Natural killer cell (primary cell): ENCODE results near the gene NDUFA7. TPM values are rescaled to one million over a fixed set of nuclear protein-coding genes. Genes with fewer than 3 reads are reported as not detected.
"Not testable (repeated sequence)": the region's sequence is repeated elsewhere in the genome, so short reads cannot be mapped to it uniquely, and the experiment has no call there.

Source experiments
- ATAC-seq, 3 donors: fragments of 150-1000 bp in 2 of 3; fragments of 200-7000 bp in 1 of 3; cut with Tn5 transposase; 1 replicate in 1 of 3; 2 replicates in 2 of 3; pipeline ENCODE4 v1.10.0; 2021; ENCODE audit warnings: mild to moderate bottlenecking in 2 of 3, moderate library complexity in 2 of 3
- DNase-seq, 2 donors: peaks; one replicate each; pipeline versions ENCODE4 v3.0.0 to v3.0.0-alpha.2; 2013 to 2021; ENCODE audit warnings: mixed read lengths in 1 of 2
- H3K27ac ChIP-seq: one replicate; pipeline ENCODE4 v1.5.1; 2013; ENCODE audit warnings: mild to moderate bottlenecking, low read length
- H3K27me3 ChIP-seq: one replicate; pipeline ENCODE4 v1.6.1; 2013; ENCODE audit warnings: low read length; ENCODE audit not compliant: control insufficient read depth, insufficient read depth
- H3K36me3 ChIP-seq: one replicate; pipeline ENCODE4 v1.6.1; 2013; ENCODE audit warnings: low read length; ENCODE audit not compliant: control insufficient read depth, insufficient read depth
- H3K4me1 ChIP-seq: one replicate; pipeline ENCODE4 v1.6.1; 2013; ENCODE audit warnings: low read length; ENCODE audit not compliant: control insufficient read depth, insufficient read depth
- H3K4me3 ChIP-seq: one replicate; pipeline ENCODE4 v1.5.1; 2013; ENCODE audit warnings: low read length
- H3K9me3 ChIP-seq: one replicate; pipeline ENCODE4 v1.6.1; 2013; ENCODE audit warnings: low read length; ENCODE audit not compliant: control insufficient read depth, insufficient read depth
- H3K27ac Mint-ChIP-seq, 2 donors: one replicate each; pipeline ENCODE4 v1.8.0; 2022; ENCODE audit warnings: mild to moderate bottlenecking in 2 of 2, mixed read lengths in 2 of 2, moderate library complexity in 1 of 2
- H3K27me3 Mint-ChIP-seq, 2 donors: one replicate each; pipeline ENCODE4 v1.8.0; 2022; ENCODE audit warnings: low read depth in 2 of 2, mixed read lengths in 2 of 2
- H3K36me3 Mint-ChIP-seq: one replicate; pipeline ENCODE4 v1.8.0; 2022; ENCODE audit warnings: mixed read lengths
- H3K4me1 Mint-ChIP-seq, 2 donors: one replicate each; pipeline ENCODE4 v1.8.0; 2022; ENCODE audit warnings: mixed read lengths in 2 of 2
- H3K4me3 Mint-ChIP-seq: one replicate; pipeline ENCODE4 v1.8.0; 2022; ENCODE audit warnings: mild to moderate bottlenecking, moderate library complexity, mixed read lengths
- H3K9me3 Mint-ChIP-seq, 2 donors: one replicate each; pipeline ENCODE4 v1.8.0; 2022; ENCODE audit warnings: mixed read lengths in 2 of 2
- CTCF ChIP-seq: fragments of 200-600 bp; IDR thresholded peaks from one replicate; pipeline ENCODE4 v1.8.0; 2022; ENCODE audit warnings: antibody characterized with exemption
- WGBS: methylation state at CpG from one replicate; pipeline ENCODE4 v1.1.7; 2013; ENCODE audit warnings: missing lambda C conversion rate; ENCODE audit not compliant: insufficient coverage; 5-methylcytosine and 5-hydroxymethylcytosine counted together
- intact Hi-C: fragments of 100-400 bp; cut with micrococcal nuclease; formaldehyde crosslinking; loops from one replicate; pipeline ENCODE4 v1.14.2; 2022
- total RNA-seq, 4 donors: library from RNA; stranded (reverse); fragments of 120-200 nt in 1 of 4; gene quantifications; one replicate each; pipeline versions ENCODE4 v1.2.3 to v1.2.4, GENCODE V29; 2013 to 2022

The NDUFA7 gene
- total RNA-seq, 3 donors from 2014 or later (not counting 1 experiment from before 2014, with no cell fraction given) = 19.3 to 28.5 (median 28.4) TPM

- peaks cover 5% of the 10 kb centered on the region for H3K27me3 ChIP-seq
- WGBS = 77% methylated on average over 4 of the region's 4 CpGs
- intact Hi-C loops = no loop called here
Observed at GRCh38 chr19:8357007-8357521, 35.9 kb upstream of the NDUFA7 start.

GRCh38 chr19:8355631-8356402 lies 34.6 kb upstream of the NDUFA7 start:
- WGBS = 62% methylated on average over 6 of the region's 6 CpGs
- Histone ChIP-seq H3K27me3 (peaks cover 6% of the 10 kb centered on the region), H3K36me3 (no peaks in the 10 kb centered on the region), H3K9me3 (no peaks in the 10 kb centered on the region), H3K27ac (no peak overlapping the region), H3K4me1 (peaks cover 9% of the 10 kb centered on the region), H3K4me3 (no peak overlapping the region)
- H3K9me3 Mint-ChIP-seq = no peaks in the 10 kb centered on the region
- H3K36me3 Mint-ChIP-seq = no peaks in the 10 kb centered on the region
- no peak for TF ChIP-seq CTCF
- no peak overlapping the region for H3K4me3 Mint-ChIP-seq
- DNase-seq (no peak), ATAC-seq (peak; percentile 33 to 50 (median 38))
- peaks cover 4 to 5% of the 10 kb centered on the region in 2 donors for H3K4me1 Mint-ChIP-seq
- H3K27ac Mint-ChIP-seq = no peak overlapping the region
- intact Hi-C loops = no loop called here
- peaks cover 10 to 16% of the 10 kb centered on the region in 2 donors for H3K27me3 Mint-ChIP-seq

More at GRCh38 chr19:8357007-8357521, 35.9 kb upstream of the NDUFA7 start:
- H3K4me1 ChIP-seq = peaks cover 9% of the 10 kb centered on the region
- H3K4me3 ChIP-seq = no peak overlapping the region
- no peak for TF ChIP-seq CTCF
- no peak overlapping the region for H3K27ac Mint-ChIP-seq
- H3K36me3 ChIP-seq = no peaks in the 10 kb centered on the region
- no peak overlapping the region for H3K27ac ChIP-seq
- H3K4me1 Mint-ChIP-seq = peaks cover 4 to 5% of the 10 kb centered on the region in 2 donors
- no peak overlapping the region for H3K4me3 Mint-ChIP-seq
- H3K36me3 Mint-ChIP-seq = no peaks in the 10 kb centered on the region
- no peak for ATAC-seq
- DNase-seq = no peak
- no peaks in the 10 kb centered on the region for H3K9me3 ChIP-seq
- peaks cover 0 to 10% of the 10 kb centered on the region in 2 donors for H3K27me3 Mint-ChIP-seq
- no peaks in the 10 kb centered on the region for H3K9me3 Mint-ChIP-seq

GRCh38 chr19:8352845-8353244 lies 31.7 kb upstream of the NDUFA7 start:
- not testable (repeated sequence) for H3K27me3 ChIP-seq, H3K4me1 ChIP-seq, H3K9me3 Mint-ChIP-seq, H3K4me1 Mint-ChIP-seq, H3K36me3 Mint-ChIP-seq, H3K27ac ChIP-seq, H3K36me3 ChIP-seq, H3K9me3 ChIP-seq, H3K4me3 Mint-ChIP-seq, H3K4me3 ChIP-seq, H3K27ac Mint-ChIP-seq, DNase-seq, ATAC-seq
- intact Hi-C loops = loop anchor here (2.0 to 5.0 kb wide), 2 partner anchors 229 to 290 kb away; no protein-coding TSS in a partner anchor
- WGBS = 76% methylated on average over 5 of the region's 5 CpGs
- H3K27me3 Mint-ChIP-seq = peaks cover 15 to 18% of the 10 kb centered on the region in 2 donors

- Mint-ChIP-seq H3K27me3 (peaks cover 15 to 18% of the 10 kb centered on the region in 2 donors), H3K4me1 (peaks cover 4 to 5% of the 10 kb centered on the region in 2 donors), H3K36me3 (no peaks in the 10 kb centered on the region), H3K4me3 (no peak overlapping the region), H3K9me3 (no peaks in the 10 kb centered on the region), H3K27ac (no peak overlapping the region)
- no peak overlapping the region for H3K27ac ChIP-seq
- H3K9me3 ChIP-seq = no peaks in the 10 kb centered on the region
- H3K4me3 ChIP-seq = no peak overlapping the region
- TF ChIP-seq CTCF = no peak
- no peak for DNase-seq
- no peak for ATAC-seq
- no peaks in the 10 kb centered on the region for H3K36me3 ChIP-seq
- H3K4me1 ChIP-seq = peaks cover 9% of the 10 kb centered on the region
- 46% methylated on average over 9 of the region's 10 CpGs for WGBS
- intact Hi-C loops = loop anchor here (2.0 to 5.0 kb wide), 2 partner anchors 230 to 291 kb away; no protein-coding TSS in a partner anchor
- H3K27me3 ChIP-seq = peaks cover 6% of the 10 kb centered on the region
Observed at GRCh38 chr19:8352134-8352827, 31.1 kb upstream of the NDUFA7 start.

GRCh38 chr19:8349629-8350372 lies 28.6 kb upstream of the NDUFA7 start:
- not testable (repeated sequence) for H3K36me3 ChIP-seq, H3K4me3 ChIP-seq, DNase-seq, H3K27me3 ChIP-seq, H3K27ac ChIP-seq, H3K9me3 ChIP-seq, H3K36me3 Mint-ChIP-seq, ATAC-seq, H3K27ac Mint-ChIP-seq, H3K4me1 ChIP-seq, H3K9me3 Mint-ChIP-seq, H3K4me1 Mint-ChIP-seq, H3K4me3 Mint-ChIP-seq
- intact Hi-C loops = loop anchor here (5.0 kb wide), 1 partner anchor 232 kb away; no protein-coding TSS in a partner anchor
- peaks cover 15 to 18% of the 10 kb centered on the region in 2 donors for H3K27me3 Mint-ChIP-seq
- WGBS = 73% methylated on average over 5 of the region's 8 CpGs
